HCT116 (cell line): Measurements from ENCODE around the gene PDE6G. TPM values are rescaled to one million over a fixed set of nuclear protein-coding genes. Genes with fewer than 3 reads are reported as not detected.

ENCODE experiments used
- ATAC-seq: fragments of 200-7000 bp; cut with Tn5 transposase; 2 replicates; pipeline ENCODE4 v1.9.1; 2020; ENCODE audit warnings: mild to moderate bottlenecking, moderate library complexity
- BruUV-seq: library from RNA; stranded (reverse); fragments of 400-500 nt; replicated peaks from 2 replicates; lab custom pipeline; 2021; lab: Mats Ljungman, UMichigan
- CTCF ChIA-PET: fragments of 300-600 bp; sonication (Branson Sonifier 250); formaldehyde crosslinking; loops from one replicate; lab custom pipeline; 2021; ENCODE audit warnings: antibody characterized with exemption; lab: Charles Lee
- POLR2A ChIA-PET: fragments of 300-600, 350-600 bp; sonication (Branson Sonifier 250); formaldehyde crosslinking; loops from one replicate; lab custom pipeline; 2021; ENCODE audit warnings: antibody characterized with exemption; lab: Charles Lee
- RAD21 ChIA-PET, 2 experiments: fragments of 300-600 bp; sonication (Branson Sonifier 250); formaldehyde crosslinking; loops; one replicate each; lab custom pipeline; 2023; ENCODE audit warnings: low total read pairs in 2 of 2; ENCODE audit not compliant: uncharacterized antibody in 2 of 2, unreplicated experiment in 2 of 2, low non-redundant PET in 1 of 2; lab: Charles Lee
- DNase-seq: peaks from one replicate; pipeline ENCODE4 v3.0.0-alpha.2; 2010; ENCODE audit warnings: low read depth, low spot score
- H2AFZ ChIP-seq: fragments of 200-600 bp; shearing (Covaris generic), sonication (generic); 2 replicates; pipeline ENCODE4 v1.6.1; 2017; ENCODE audit warnings: low read depth, mixed run types, mixed read lengths, antibody characterized with exemption, low read length; ENCODE audit not compliant: poor library complexity, severe bottlenecking
- H3K27ac ChIP-seq: 2 replicates; pipeline ENCODE4 v1.5.1; 2012; ENCODE audit warnings: low read depth, low read length
- H3K27me3 ChIP-seq: fragments of 200-600 bp; sonication (generic); 2 replicates; pipeline ENCODE4 v1.6.1; 2016; ENCODE audit warnings: mixed run types, low read length, mixed read lengths; ENCODE audit not compliant: insufficient read depth
- H3K36me3 ChIP-seq, 2 experiments: fragments of 200-500 bp in 1 of 2; fragments of 200-600 bp in 1 of 2; sonication (Bioruptor generic) in 1 of 2; sonication (generic) in 1 of 2; 2 replicates each; pipeline versions ENCODE4 v1.5.1 to v1.6.1; 2014 to 2016; ENCODE audit warnings: low read length in 2 of 2, inconsistent platforms in 1 of 2, mixed read lengths in 1 of 2, mixed run types in 1 of 2; ENCODE audit not compliant: insufficient read depth in 2 of 2, control insufficient read depth in 1 of 2
- H3K4me1 ChIP-seq, 2 experiments: fragments of 200-600 bp in 1 of 2; sonication (generic) in 1 of 2; 2 replicates each; pipeline versions ENCODE4 v1.5.1 to v1.6.1; 2012 to 2017; ENCODE audit warnings: low read length in 2 of 2, inconsistent platforms in 1 of 2, mild to moderate bottlenecking in 1 of 2, mixed read lengths in 1 of 2, mixed run types in 1 of 2, moderate library complexity in 1 of 2; ENCODE audit not compliant: insufficient read depth in 2 of 2, control insufficient read depth in 1 of 2
- H3K4me2 ChIP-seq: fragments of 200-600 bp; sonication (generic); 2 replicates; pipeline ENCODE4 v1.6.1; 2017; ENCODE audit warnings: mixed run types, low read length, mixed read lengths
- H3K4me3 ChIP-seq, 2 experiments: fragments of 200-600 bp in 1 of 2; sonication (generic) in 1 of 2; replicated peaks in 1 of 2; 2 replicates each; pipeline ENCODE4 v1.5.1; 2011 to 2016; ENCODE audit warnings: low read length in 2 of 2, control low read depth in 1 of 2, low read depth in 1 of 2, mild to moderate bottlenecking in 1 of 2, mixed read lengths in 1 of 2, mixed run types in 1 of 2
- H3K79me2 ChIP-seq: fragments of 200-600 bp; sonication (generic); 2 replicates; pipeline ENCODE4 v1.6.1; 2017; ENCODE audit warnings: mild to moderate bottlenecking, mixed run types, low read length, moderate library complexity, mixed read lengths; ENCODE audit not compliant: insufficient read depth
- H3K9ac ChIP-seq: fragments of 200-600 bp; sonication (generic); 2 replicates; pipeline ENCODE4 v1.6.1; 2016; ENCODE audit warnings: low read length, mixed read lengths
- H3K9me2 ChIP-seq: fragments of 200-600 bp; sonication (generic), shearing (Covaris generic); 2 replicates; pipeline ENCODE4 v1.6.1; 2017; ENCODE audit warnings: mixed run types, mild to moderate bottlenecking, moderate library complexity; ENCODE audit not compliant: insufficient read depth
- H3K9me3 ChIP-seq, 2 experiments: fragments of 200-500 bp in 1 of 2; fragments of 200-600 bp in 1 of 2; sonication (Bioruptor generic) in 1 of 2; sonication (generic) in 1 of 2; 2 replicates each; pipeline ENCODE4 v1.6.1; 2014 to 2017; ENCODE audit warnings: low read length in 2 of 2, mixed read lengths in 2 of 2, inconsistent platforms in 1 of 2, low read depth in 1 of 2, mild to moderate bottlenecking in 1 of 2, mixed run types in 1 of 2, moderate library complexity in 1 of 2; ENCODE audit not compliant: control insufficient read depth in 1 of 2, insufficient read depth in 1 of 2
- H4K20me1 ChIP-seq: fragments of 200-600 bp; sonication (generic), shearing (Covaris generic); 2 replicates; pipeline ENCODE4 v1.6.1; 2017; ENCODE audit warnings: mixed run types, mild to moderate bottlenecking, moderate library complexity; ENCODE audit not compliant: insufficient read depth
- ATF3 ChIP-seq: IDR thresholded peaks from 2 replicates; pipeline ENCODE4 v1.6.1; 2012
- CBX3 ChIP-seq: IDR thresholded peaks from 2 replicates; pipeline ENCODE4 v1.6.1; 2012; ENCODE audit warnings: low read depth
- CEBPB ChIP-seq: IDR thresholded peaks from 2 replicates; pipeline ENCODE4 v1.6.1; 2012; ENCODE audit warnings: low read depth
- JUND ChIP-seq: IDR thresholded peaks from 2 replicates; pipeline ENCODE4 v1.6.1; 2012
- POLR2A ChIP-seq: IDR thresholded peaks from 2 replicates; pipeline ENCODE4 v1.7.0; 2011; ENCODE audit warnings: borderline replicate concordance; ENCODE audit not compliant: insufficient read depth, insufficient read length; ENCODE audit errors: extremely low read depth
- POLR2AphosphoS5 ChIP-seq: IDR thresholded peaks from 2 replicates; pipeline ENCODE4 v1.6.1; 2011; ENCODE audit warnings: mild to moderate bottlenecking, low read depth, low read length, moderate library complexity
- SIN3A ChIP-seq: IDR thresholded peaks from 2 replicates; pipeline ENCODE4 v1.6.1; 2012; ENCODE audit warnings: low read depth
- YY1 ChIP-seq: IDR thresholded peaks from 2 replicates; pipeline ENCODE4 v1.6.1; 2011; ENCODE audit warnings: low read length, low read depth, moderate library complexity, mild to moderate bottlenecking; ENCODE audit not compliant: insufficient replicate concordance; ENCODE audit errors: extremely low read depth
- ZBTB33 ChIP-seq: IDR thresholded peaks from 2 replicates; pipeline ENCODE4 v1.6.1; 2011; ENCODE audit warnings: mild to moderate bottlenecking, low read length, moderate library complexity; ENCODE audit not compliant: insufficient replicate concordance; ENCODE audit errors: extremely low read depth
- ZFX ChIP-seq: fragments of 450-650 bp; IDR thresholded peaks from 2 replicates; pipeline ENCODE4 v1.6.1; 2017
- ZNF274 ChIP-seq: fragments of 200-500 bp; sonication (Bioruptor generic); IDR thresholded peaks from 2 replicates; pipeline ENCODE4 v1.6.1; 2014; ENCODE audit warnings: mild to moderate bottlenecking, low read depth, low read length, inconsistent platforms
- intact Hi-C: fragments of 100-400 bp; cut with micrococcal nuclease; formaldehyde crosslinking; loops from 2 replicates; pipeline ENCODE4 v1.10.0; 2022
- total RNA-seq: library from RNA; stranded (reverse); gene quantifications from one replicate; pipeline ENCODE4 v1.2.1, GENCODE V29; 2021; ENCODE audit not compliant: unreplicated experiment
- TF ChIP-seq, protein P1 (sequence below): IDR thresholded peaks from 2 replicates; pipeline ENCODE4 v1.6.1; 2012

The PDE6G gene
- total RNA-seq, 1 experiment from 2014 or later = not detected

- peaks cover 3% of the 10 kb centered on the region; the same call in 1 of the 2 replicates for H4K20me1 ChIP-seq
- peak overlapping the region; percentile 86 for H3K27ac ChIP-seq
- TF ChIP-seq JUND (no peak), ZFX (0 out of 2 replicates have a peak, but pooled peaks have one; percentile 51), POLR2A (peak; percentile 48), CBX3 (peak; percentile 95), ZBTB33 (no peak), ATF3 (no peak), SIN3A (peak; percentile 46; the same call in 1 of the 2 replicates), POLR2AphosphoS5 (peak; percentile 28), CEBPB (no peak), YY1 (peak; percentile 88), ZNF274 (no peak)
- TF ChIP-seq, protein P1, sequence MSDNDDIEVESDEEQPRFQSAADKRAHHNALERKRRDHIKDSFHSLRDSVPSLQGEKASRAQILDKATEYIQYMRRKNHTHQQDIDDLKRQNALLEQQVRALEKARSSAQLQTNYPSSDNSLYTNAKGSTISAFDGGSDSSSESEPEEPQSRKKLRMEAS = peak; percentile 100
- peak overlapping the region; percentile 97 for H3K9ac ChIP-seq
- H3K79me2 ChIP-seq = peaks cover 56% of the 10 kb centered on the region
- peak overlapping the region; percentile 89 for H3K4me2 ChIP-seq
- RAD21 ChIA-PET = no interaction called here
- peak overlapping the region; percentile 78 to 84 for H3K4me3 ChIP-seq
- no TSS peak for BruUV-seq
- peak; percentile 41 for ATAC-seq
- CTCF ChIA-PET = no interaction called here
- no peak for DNase-seq
- H3K9me3 ChIP-seq = no peaks in the 10 kb centered on the region
- H3K4me1 ChIP-seq = peaks cover 40 to 48% of the 10 kb centered on the region in 2 experiments
- no peaks in the 10 kb centered on the region for H3K9me2 ChIP-seq
- POLR2A ChIA-PET = interaction anchor here (0.5 to 2.7 kb wide), 5 partner anchors 10 to 358 kb away, joined by 3 to 9 read pairs (median 5); partner anchors contain the start of genes ARL16, CENPX, HGS and LRRC45
- H3K36me3 ChIP-seq = peaks cover 17 to 33% of the 10 kb centered on the region in 2 experiments
- intact Hi-C loops = no loop called here
- H2AFZ ChIP-seq = no peak overlapping the region
- H3K27me3 ChIP-seq = no peaks in the 10 kb centered on the region
These were observed 9.1 kb upstream of the PDE6G start for GRCh38 chr17:81665205-81666091.
